ENCODE measurements around the gene NISCH.

Gene NISCH

GRCh38 chr3:52435246-52436101 is 19.9 kb upstream of the NISCH start:
- no peak for DNase-seq

- no peak for DNase-seq
These were observed 18.8 kb upstream of the NISCH start for GRCh38 chr3:52436500-52437149.

- no peak for DNase-seq
These were observed 17.9 kb upstream of the NISCH start for GRCh38 chr3:52437326-52438103.

GRCh38 chr3:52438104-52438376 is 17.4 kb upstream of the NISCH start:
- DNase-seq: no peak

GRCh38 chr3:52438579-52439425 is 16.6 kb upstream of the NISCH start:
- DNase-seq: no peak

- DNase-seq: no peak
These were observed 15.8 kb upstream of the NISCH start for GRCh38 chr3:52439426-52440248.

- no peak for DNase-seq
These were observed 15.2 kb upstream of the NISCH start for GRCh38 chr3:52440249-52440551.

GRCh38 chr3:52440671-52441070 is 14.7 kb upstream of the NISCH start:
- no peak for DNase-seq

GRCh38 chr3:52441091-52441771 is 14.2 kb upstream of the NISCH start:
- no peak for DNase-seq

GRCh38 chr3:52441772-52442332 is 13.6 kb upstream of the NISCH start:
- no peak for DNase-seq

GRCh38 chr3:52442409-52443267 is 12.8 kb upstream of the NISCH start:
- DNase-seq: no peak

- DNase-seq: no peak
These were observed 12.2 kb upstream of the NISCH start for GRCh38 chr3:52443268-52443610.

- no peak for DNase-seq
These were observed 11.4 kb upstream of the NISCH start for GRCh38 chr3:52443791-52444687.

- DNase-seq: peak; percentile 79 to 84
These were observed 10.3 kb upstream of the NISCH start, which contains the start of gene SEMA3G for GRCh38 chr3:52444860-52445793. Gene SEMA3G (minus strand): TSS chr3:52445103. CDS start chr3:52445027, 76 bp downstream.

- no peak for DNase-seq
These were observed 9.4 kb upstream of the NISCH start for GRCh38 chr3:52446042-52446441.

- DNase-seq: peak; percentile 76 to 80
These were observed 8.5 kb upstream of the NISCH start for GRCh38 chr3:52446631-52447511.
